ENCODE data around the gene DMXL2.

DNA sequence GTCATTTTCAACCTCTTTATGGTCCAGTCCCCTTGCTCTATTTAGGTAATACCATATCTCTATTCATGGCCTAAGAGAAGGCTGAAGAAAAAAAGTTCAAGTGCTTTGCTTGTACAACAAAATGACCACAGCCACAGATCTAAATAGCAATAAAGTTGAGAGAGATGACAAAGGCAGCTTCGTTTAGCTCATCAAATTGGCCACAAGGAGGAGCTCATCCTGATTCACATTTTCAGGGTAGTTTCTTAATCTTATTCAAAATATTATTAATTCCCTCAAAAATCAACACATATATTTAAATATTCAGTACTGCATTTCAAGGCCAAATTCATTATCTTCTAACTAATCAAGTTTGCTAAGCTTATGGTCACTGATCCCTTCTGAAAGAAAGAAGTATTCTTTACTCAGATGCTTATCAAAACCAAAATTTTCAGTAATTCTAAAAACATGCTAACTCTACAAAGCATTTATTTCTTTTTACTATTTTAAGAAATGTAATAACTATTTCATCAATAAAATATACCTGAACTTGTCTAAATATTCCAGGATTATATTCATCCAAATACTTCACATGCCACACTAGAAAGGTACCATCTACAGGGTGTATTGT is 85.5 kb downstream of the DMXL2 start:
- TF ChIP-seq, protein P1, sequence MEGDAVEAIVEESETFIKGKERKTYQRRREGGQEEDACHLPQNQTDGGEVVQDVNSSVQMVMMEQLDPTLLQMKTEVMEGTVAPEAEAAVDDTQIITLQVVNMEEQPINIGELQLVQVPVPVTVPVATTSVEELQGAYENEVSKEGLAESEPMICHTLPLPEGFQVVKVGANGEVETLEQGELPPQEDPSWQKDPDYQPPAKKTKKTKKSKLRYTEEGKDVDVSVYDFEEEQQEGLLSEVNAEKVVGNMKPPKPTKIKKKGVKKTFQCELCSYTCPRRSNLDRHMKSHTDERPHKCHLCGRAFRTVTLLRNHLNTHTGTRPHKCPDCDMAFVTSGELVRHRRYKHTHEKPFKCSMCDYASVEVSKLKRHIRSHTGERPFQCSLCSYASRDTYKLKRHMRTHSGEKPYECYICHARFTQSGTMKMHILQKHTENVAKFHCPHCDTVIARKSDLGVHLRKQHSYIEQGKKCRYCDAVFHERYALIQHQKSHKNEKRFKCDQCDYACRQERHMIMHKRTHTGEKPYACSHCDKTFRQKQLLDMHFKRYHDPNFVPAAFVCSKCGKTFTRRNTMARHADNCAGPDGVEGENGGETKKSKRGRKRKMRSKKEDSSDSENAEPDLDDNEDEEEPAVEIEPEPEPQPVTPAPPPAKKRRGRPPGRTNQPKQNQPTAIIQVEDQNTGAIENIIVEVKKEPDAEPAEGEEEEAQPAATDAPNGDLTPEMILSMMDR (conservative IDR thresholded peaks at IDR 0.05), result peak; percentile 86
- no peak for TF ChIP-seq ZFX (IDR thresholded peaks at IDR 0.05)
